HEK293 (cell line): ENCODE results near the gene UGT3A1.

Experiments used
- CTCF ChIA-PET: fragments of 350-600 bp; formaldehyde crosslinking; extraction: SDS; loops from one replicate; lab custom pipeline; 2021; ENCODE audit warnings: antibody characterized with exemption; lab: Yijun Ruan, JAX
- POLR2A ChIA-PET: fragments of 300-600 bp; formaldehyde crosslinking; extraction: SDS; loops from one replicate; lab custom pipeline; 2020; ENCODE audit warnings: antibody characterized with exemption, inconsistent platforms; lab: Yijun Ruan, JAX
- H3K27ac ChIP-seq: fragments of 200-500 bp; sonication (Bioruptor generic); 2 replicates; pipeline ENCODE4 v1.5.1; 2014; ENCODE audit warnings: low read depth, low read length, control low read depth, inconsistent platforms; ENCODE audit errors: extremely low read depth
- H3K36me3 ChIP-seq, 2 experiments: fragments of 200-500 bp in 1 of 2; sonication (Bioruptor generic) in 1 of 2; 1 replicate in 1 of 2; 2 replicates in 1 of 2; pipeline ENCODE4 v1.5.1; 2014 to 2017; ENCODE audit warnings: inconsistent platforms in 2 of 2, low read length in 2 of 2; ENCODE audit not compliant: control insufficient read depth in 2 of 2, insufficient read depth in 1 of 2
- H3K4me1 ChIP-seq: fragments of 200-500 bp; sonication (Bioruptor generic); 2 replicates; pipeline ENCODE4 v1.5.1; 2014; ENCODE audit warnings: mild to moderate bottlenecking, low read length, inconsistent platforms; ENCODE audit not compliant: control insufficient read depth, insufficient read depth
- H3K4me3 ChIP-seq: 2 replicates; pipeline ENCODE4 v1.5.1; 2011; ENCODE audit warnings: low read depth, mild to moderate bottlenecking, control low read depth, low read length, moderate library complexity
- H3K9me3 ChIP-seq: fragments of 200-500 bp; sonication (Bioruptor generic); 2 replicates; pipeline ENCODE4 v1.5.1; 2014; ENCODE audit warnings: low read depth, low read length, inconsistent platforms; ENCODE audit not compliant: control insufficient read depth, insufficient read depth
- HOXA7 ChIP-seq: sonication (generic); formaldehyde crosslinking; IDR thresholded peaks from 2 replicates; pipeline ENCODE4 v1.8.1; 2022; ENCODE audit warnings: missing genetic modification reagents, borderline replicate concordance
- WT1 ChIP-seq: fragments of 450-650 bp; formaldehyde crosslinking; IDR thresholded peaks from 2 replicates; pipeline ENCODE4 v1.5.1; 2016; ENCODE audit warnings: missing biosample characterization, missing genetic modification characterization
- ZBTB6 ChIP-seq: fragments of 450-650 bp; formaldehyde crosslinking; IDR thresholded peaks from 2 replicates; pipeline ENCODE4 v1.5.1; 2017; ENCODE audit warnings: missing biosample characterization, missing genetic modification characterization
- ZFHX2 ChIP-seq: fragments of 450-650 bp; formaldehyde crosslinking; conservative IDR thresholded peaks from 2 replicates; pipeline ENCODE4 v1.5.1; 2016; ENCODE audit warnings: missing biosample characterization, missing genetic modification characterization
- ZNF157 ChIP-seq: fragments of 450-650 bp; formaldehyde crosslinking; IDR thresholded peaks from 2 replicates; pipeline ENCODE4 v1.5.1; 2016; ENCODE audit warnings: missing biosample characterization, missing genetic modification characterization
- ZNF2 ChIP-seq: fragments of 450-650 bp; formaldehyde crosslinking; IDR thresholded peaks from 2 replicates; pipeline ENCODE4 v1.5.1; 2016; ENCODE audit warnings: missing biosample characterization, missing genetic modification characterization
- ZNF248 ChIP-seq: fragments of 450-650 bp; formaldehyde crosslinking; IDR thresholded peaks from 2 replicates; pipeline ENCODE4 v1.5.1; 2017; ENCODE audit warnings: missing biosample characterization, missing genetic modification characterization
- ZNF302 ChIP-seq: fragments of 450-650 bp; formaldehyde crosslinking; IDR thresholded peaks from 2 replicates; pipeline ENCODE4 v1.5.1; 2016; ENCODE audit warnings: missing biosample characterization, missing genetic modification characterization, low read depth
- ZNF362 ChIP-seq: fragments of 450-650 bp; formaldehyde crosslinking; IDR thresholded peaks from 2 replicates; pipeline ENCODE4 v1.5.1; 2016; ENCODE audit warnings: missing biosample characterization, missing genetic modification characterization
- ZNF366 ChIP-seq: fragments of 450-650 bp; formaldehyde crosslinking; conservative IDR thresholded peaks from 2 replicates; pipeline ENCODE4 v1.5.1; 2016; ENCODE audit warnings: missing biosample characterization, missing genetic modification characterization
- ZNF394 ChIP-seq: fragments of 450-650 bp; formaldehyde crosslinking; IDR thresholded peaks from 2 replicates; pipeline ENCODE4 v1.5.1; 2016; ENCODE audit warnings: missing biosample characterization, missing genetic modification characterization, mild to moderate bottlenecking, moderate library complexity, borderline replicate concordance
- ZNF488 ChIP-seq: fragments of 450-650 bp; formaldehyde crosslinking; IDR thresholded peaks from 2 replicates; pipeline ENCODE4 v1.5.1; 2016; ENCODE audit warnings: missing biosample characterization, missing genetic modification characterization
- ZNF501 ChIP-seq: fragments of 450-650 bp; formaldehyde crosslinking; IDR thresholded peaks from 2 replicates; pipeline ENCODE4 v1.5.1; 2016; ENCODE audit warnings: missing biosample characterization, missing genetic modification characterization
- ZNF544 ChIP-seq: fragments of 450-650 bp; formaldehyde crosslinking; IDR thresholded peaks from 2 replicates; pipeline ENCODE4 v1.5.0; 2017; ENCODE audit warnings: missing biosample characterization, missing genetic modification characterization
- ZNF560 ChIP-seq: fragments of 450-650 bp; formaldehyde crosslinking; IDR thresholded peaks from 2 replicates; pipeline ENCODE4 v1.5.1; 2017; ENCODE audit warnings: missing biosample characterization, missing genetic modification characterization, borderline replicate concordance
- ZNF626 ChIP-seq: fragments of 450-650 bp; sonication (Bioruptor Pico); formaldehyde crosslinking; IDR thresholded peaks from 2 replicates; pipeline ENCODE4 v1.5.1; 2018; ENCODE audit warnings: missing biosample characterization, missing genetic modification characterization, inconsistent platforms
- ZNF658 ChIP-seq: fragments of 450-650 bp; formaldehyde crosslinking; IDR thresholded peaks from 2 replicates; pipeline ENCODE4; 2016; ENCODE audit warnings: missing biosample characterization, missing genetic modification characterization
- TF ChIP-seq, protein P1 (sequence below): fragments of 450-650 bp; formaldehyde crosslinking; IDR thresholded peaks from 2 replicates; pipeline ENCODE4 v1.5.1; 2016; ENCODE audit warnings: missing biosample characterization, missing genetic modification characterization
- TF ChIP-seq, protein P2 (sequence below): fragments of 450-650 bp; formaldehyde crosslinking; IDR thresholded peaks from 2 replicates; pipeline ENCODE4 v1.5.1; 2016; ENCODE audit warnings: missing biosample characterization, missing genetic modification characterization, borderline replicate concordance

The UGT3A1 gene

GRCh38 chr5:36017622-36018021, 26.4 kb upstream of the UGT3A1 start:
- Histone ChIP-seq H3K4me1 (no peaks in the 10 kb centered on the region), H3K36me3 (no peaks in the 10 kb centered on the region), H3K9me3 (peaks cover 3% of the 10 kb centered on the region; the same call in 1 of the 2 replicates), H3K4me3 (no peak overlapping the region), H3K27ac (no peak overlapping the region)
- ChIA-PET POLR2A (no interaction called here), CTCF (interaction anchor here (1.3 kb wide), 1 partner anchor 43 kb away, joined by 3 read pairs; no protein-coding TSS in a partner anchor)
- TF ChIP-seq, protein P1, sequence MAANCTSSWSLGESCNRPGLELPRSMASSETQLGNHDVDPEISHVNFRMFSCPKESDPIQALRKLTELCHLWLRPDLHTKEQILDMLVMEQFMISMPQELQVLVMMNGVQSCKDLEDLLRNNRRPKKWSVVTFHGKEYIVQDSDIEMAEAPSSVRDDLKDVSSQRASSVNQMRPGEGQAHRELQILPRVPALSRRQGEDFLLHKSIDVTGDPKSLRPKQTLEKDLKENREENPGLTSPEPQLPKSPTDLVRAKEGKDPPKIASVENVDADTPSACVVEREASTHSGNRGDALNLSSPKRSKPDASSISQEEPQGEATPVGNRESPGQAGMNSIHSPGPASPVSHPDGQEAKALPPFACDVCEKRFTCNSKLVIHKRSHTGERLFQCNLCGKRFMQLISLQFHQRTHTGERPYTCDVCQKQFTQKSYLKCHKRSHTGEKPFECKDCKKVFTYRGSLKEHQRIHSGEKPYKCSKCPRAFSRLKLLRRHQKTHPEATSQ (tag by site-specific recombination): no peak
- TF ChIP-seq ZNF658 (tag by site-specific recombination) (no peak), WT1 (tag by site-specific recombination) (no peak), ZNF248 (tag by site-specific recombination) (no peak), HOXA7 (CRISPR knock-in tag) (no peak), ZFHX2 (tag by site-specific recombination) (no peak), ZNF560 (tag by site-specific recombination) (no peak), ZNF302 (no peak), ZNF2 (no peak)

GRCh38 chr5:36017004-36017403, 25.8 kb upstream of the UGT3A1 start:
- TF ChIP-seq ZBTB6 (no peak), ZNF157 (tag by site-specific recombination) (no peak), ZNF488 (no peak), ZNF394 (tag by site-specific recombination) (no peak), ZNF362 (tag by site-specific recombination) (no peak), ZNF366 (tag by site-specific recombination) (no peak), ZNF626 (no peak), ZNF501 (tag by site-specific recombination) (no peak), ZNF544 (tag by site-specific recombination) (no peak)
- TF ChIP-seq, protein P2, sequence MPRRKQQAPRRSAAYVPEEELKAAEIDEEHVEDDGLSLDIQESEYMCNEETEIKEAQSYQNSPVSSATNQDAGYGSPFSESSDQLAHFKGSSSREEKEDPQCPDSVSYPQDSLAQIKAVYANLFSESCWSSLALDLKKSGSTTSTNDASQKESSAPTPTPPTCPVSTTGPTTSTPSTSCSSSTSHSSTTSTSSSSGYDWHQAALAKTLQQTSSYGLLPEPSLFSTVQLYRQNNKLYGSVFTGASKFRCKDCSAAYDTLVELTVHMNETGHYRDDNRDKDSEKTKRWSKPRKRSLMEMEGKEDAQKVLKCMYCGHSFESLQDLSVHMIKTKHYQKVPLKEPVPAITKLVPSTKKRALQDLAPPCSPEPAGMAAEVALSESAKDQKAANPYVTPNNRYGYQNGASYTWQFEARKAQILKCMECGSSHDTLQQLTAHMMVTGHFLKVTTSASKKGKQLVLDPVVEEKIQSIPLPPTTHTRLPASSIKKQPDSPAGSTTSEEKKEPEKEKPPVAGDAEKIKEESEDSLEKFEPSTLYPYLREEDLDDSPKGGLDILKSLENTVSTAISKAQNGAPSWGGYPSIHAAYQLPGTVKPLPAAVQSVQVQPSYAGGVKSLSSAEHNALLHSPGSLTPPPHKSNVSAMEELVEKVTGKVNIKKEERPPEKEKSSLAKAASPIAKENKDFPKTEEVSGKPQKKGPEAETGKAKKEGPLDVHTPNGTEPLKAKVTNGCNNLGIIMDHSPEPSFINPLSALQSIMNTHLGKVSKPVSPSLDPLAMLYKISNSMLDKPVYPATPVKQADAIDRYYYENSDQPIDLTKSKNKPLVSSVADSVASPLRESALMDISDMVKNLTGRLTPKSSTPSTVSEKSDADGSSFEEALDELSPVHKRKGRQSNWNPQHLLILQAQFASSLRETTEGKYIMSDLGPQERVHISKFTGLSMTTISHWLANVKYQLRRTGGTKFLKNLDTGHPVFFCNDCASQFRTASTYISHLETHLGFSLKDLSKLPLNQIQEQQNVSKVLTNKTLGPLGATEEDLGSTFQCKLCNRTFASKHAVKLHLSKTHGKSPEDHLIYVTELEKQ (tag by site-specific recombination): no peak
- Histone ChIP-seq H3K4me1 (no peaks in the 10 kb centered on the region), H3K27ac (no peak overlapping the region), H3K9me3 (peaks cover 3% of the 10 kb centered on the region; the same call in 1 of the 2 replicates), H3K36me3 (no peaks in the 10 kb centered on the region), H3K4me3 (no peak overlapping the region)
- ChIA-PET POLR2A (no interaction called here), CTCF (no interaction called here)
